Heart left ventricle (tissue), 16 donors: ENCODE results near the gene CFAP161. TPM values are rescaled to one million over a fixed set of nuclear protein-coding genes. Genes with fewer than 3 reads are reported as not detected.
"Not testable (repeated sequence)": the region's sequence is repeated elsewhere in the genome, so short reads cannot be mapped to it uniquely, and the experiment has no call there.

ENCODE experiments used
- ATAC-seq, 4 donors: fragments of 200-7000 bp; cut with Tn5 transposase; one replicate each; pipeline ENCODE4 v1.9.1; 2020 to 2022; ENCODE audit warnings: moderate library complexity in 4 of 4, mild to moderate bottlenecking in 3 of 4, moderate number of reproducible peaks in 1 of 4
- DNase-seq, 5 donors: peaks; one replicate each; pipeline ENCODE4 v3.0.0-alpha.2; 2020
- H3K27ac ChIP-seq, 12 donors: fragments of 200-600 bp; sonication (generic) in 4 of 12; one replicate each; pipeline versions ENCODE4 v1.5.0 to v1.8.0; 2016 to 2022; ENCODE audit warnings: mild to moderate bottlenecking in 2 of 12
- H3K27me3 ChIP-seq, 9 donors: fragments of 200-600 bp; sonication (generic) in 2 of 9; one replicate each; pipeline versions ENCODE4 v1.5.1 to v1.8.0; 2016 to 2022; ENCODE audit warnings: mild to moderate bottlenecking in 3 of 9
- H3K36me3 ChIP-seq, 9 donors: fragments of 200-600 bp; sonication (generic) in 2 of 9; one replicate each; pipeline versions ENCODE4 v1.5.0 to v1.8.0; 2018 to 2022; ENCODE audit warnings: mild to moderate bottlenecking in 2 of 9
- H3K4me1 ChIP-seq, 12 donors: fragments of 200-600 bp; sonication (generic) in 4 of 12; one replicate each; pipeline versions ENCODE4 v1.5.0 to v1.8.0; 2016 to 2022; ENCODE audit warnings: mild to moderate bottlenecking in 3 of 12
- H3K4me3 ChIP-seq, 12 donors: fragments of 200-600 bp; sonication (generic) in 4 of 12; one replicate each; pipeline versions ENCODE4 v1.5.0 to v1.8.0; 2017 to 2022; ENCODE audit warnings: mild to moderate bottlenecking in 9 of 12, moderate library complexity in 4 of 12
- H3K9me3 ChIP-seq, 12 donors: fragments of 200-600 bp; sonication (generic) in 4 of 12; one replicate each; pipeline versions ENCODE4 v1.5.0 to v1.8.0; 2016 to 2022; ENCODE audit warnings: mild to moderate bottlenecking in 1 of 12
- POLR2A ChIP-seq, 2 donors: fragments of 450-650 bp; IDR thresholded peaks; one replicate each; pipeline ENCODE4 v1.6.1; 2017; ENCODE audit warnings: antibody characterized with exemption in 2 of 2, mild to moderate bottlenecking in 2 of 2, moderate library complexity in 2 of 2
- WGBS, 4 donors: extraction: QIAGEN DNeasy Blood & Tissue Kit in 2 of 4; methylation state at CpG; one replicate each; pipeline versions ENCODE4 v1.1.5 to v1.1.7; 2013 to 2018; 5-methylcytosine and 5-hydroxymethylcytosine counted together
- intact Hi-C, 10 donors: fragments of 100-400 bp; cut with DNase I; formaldehyde crosslinking; loops; one replicate each; pipeline versions ENCODE4 v1.11.1 to v1.14.2; 2022
- polyA plus RNA-seq, 2 donors: library from polyadenylated mRNA; stranded (reverse); fragments of 200-250 nt; gene quantifications; one replicate each; pipeline ENCODE4 v1.2.3, GENCODE V29; 2013
- total RNA-seq, 9 donors: library from RNA; depleted of rRNA in 2 of 9; stranded (reverse); fragments of >200 nt in 2 of 9; fragmentation: NEBNext Ultra II Directional in 3 of 9; extraction: Animal tissue kit (Norgen Biotek cat#: 25700) in 3 of 9; gene quantifications; one replicate each; pipeline versions ENCODE4 v1.1.0 to v1.2.4, GENCODE V29; 2016 to 2023
- TF ChIP-seq, protein P1 (sequence below), 12 donors: fragments of 200-600 bp; sonication (generic) in 4 of 12; IDR thresholded peaks; one replicate each; pipeline versions ENCODE4 v1.5.0 to v1.8.0; 2018 to 2022; ENCODE audit warnings: antibody characterized with exemption in 12 of 12, mild to moderate bottlenecking in 5 of 12
- donor health status: ischemic (EF 13 %, LVEDD 7.1; RV severe dilation, severe dysfunction).
- donor health status: healthy with polysubstance abuse.
- donor health status: DM: no; HTN: yes; CAD: no.
- donor health status: DM: no; HTN: no; CAD: no.
- donor health status: ischemic (EF 25% LVEDD 6.9; RV normal size, moderate dysfunction).
- donor health status: ischemic (EF 25% LVEDD 5.7; RV mildly dilated, moderate dysfunction).
- donor health status: healthy.
- donor health status: DM: yes; HTN: yes; CAD: no.
- donor health status: ischemic (EF 35%, LVEDD 5.7; RV mildly dilated, moderate dysfunction).
- donor health status: nonischemic (EF 11% LVEDD 7.7; RV severe dilation, severe dysfunction).
- donor health status: DM: yes; HTN: yes; CAD: no.
- donor health status: PGD.
- donor health status: ischemic (EF 29% LVEDD 5.4; RV normal size, mild dysfunction).
- donor health status: nonischemic (EF 23%, LVEDD 6.1; RV moderate dilation, normal function).

CFAP161 gene
- total and polyA plus RNA-seq, 11 donors: 0.22 to 2.0 (median 0.79) TPM; not detected in 2

- Histone ChIP-seq H3K9me3 (no peaks in the 10 kb centered on the region), H3K4me1 (no peaks in the 10 kb centered on the region), H3K36me3 (no peaks in the 10 kb centered on the region), H3K27me3 (peaks cover 0 to 26% (median 10%) of the 10 kb centered on the region in 9 donors), H3K27ac (no peak overlapping the region), H3K4me3 (no peak overlapping the region)
- ATAC-seq (no peak), DNase-seq (no peak)
- intact Hi-C loops: no loop called here
- TF ChIP-seq, protein P1, sequence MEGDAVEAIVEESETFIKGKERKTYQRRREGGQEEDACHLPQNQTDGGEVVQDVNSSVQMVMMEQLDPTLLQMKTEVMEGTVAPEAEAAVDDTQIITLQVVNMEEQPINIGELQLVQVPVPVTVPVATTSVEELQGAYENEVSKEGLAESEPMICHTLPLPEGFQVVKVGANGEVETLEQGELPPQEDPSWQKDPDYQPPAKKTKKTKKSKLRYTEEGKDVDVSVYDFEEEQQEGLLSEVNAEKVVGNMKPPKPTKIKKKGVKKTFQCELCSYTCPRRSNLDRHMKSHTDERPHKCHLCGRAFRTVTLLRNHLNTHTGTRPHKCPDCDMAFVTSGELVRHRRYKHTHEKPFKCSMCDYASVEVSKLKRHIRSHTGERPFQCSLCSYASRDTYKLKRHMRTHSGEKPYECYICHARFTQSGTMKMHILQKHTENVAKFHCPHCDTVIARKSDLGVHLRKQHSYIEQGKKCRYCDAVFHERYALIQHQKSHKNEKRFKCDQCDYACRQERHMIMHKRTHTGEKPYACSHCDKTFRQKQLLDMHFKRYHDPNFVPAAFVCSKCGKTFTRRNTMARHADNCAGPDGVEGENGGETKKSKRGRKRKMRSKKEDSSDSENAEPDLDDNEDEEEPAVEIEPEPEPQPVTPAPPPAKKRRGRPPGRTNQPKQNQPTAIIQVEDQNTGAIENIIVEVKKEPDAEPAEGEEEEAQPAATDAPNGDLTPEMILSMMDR (IDR thresholded peaks at IDR 0.05): no peak
- no peak for TF ChIP-seq POLR2A (IDR thresholded peaks at IDR 0.05)
Observed at GRCh38 chr15:81120069-81120468, 14.0 kb upstream of the CFAP161 start.

- H3K36me3 ChIP-seq: no peaks in the 10 kb centered on the region
- ATAC-seq (no peak), DNase-seq (no peak)
- no peak overlapping the region for H3K4me3 ChIP-seq
- peaks cover 0 to 24% (median 3%) of the 10 kb centered on the region in 9 donors for H3K27me3 ChIP-seq
- intact Hi-C loops: no loop called here
- no peaks in the 10 kb centered on the region for H3K9me3 ChIP-seq
- no peak overlapping the region for H3K27ac ChIP-seq
- 67 to 79% (median 75%) methylated on average over 3 of the region's 3 CpGs for WGBS, 4 donors
- TF ChIP-seq POLR2A (IDR thresholded peaks at IDR 0.05): no peak
- TF ChIP-seq, protein P1 (IDR thresholded peaks at IDR 0.05): no peak
- H3K4me1 ChIP-seq: no peaks in the 10 kb centered on the region
Observed at GRCh38 chr15:81126892-81127291, 7.2 kb upstream of the CFAP161 start.

DNA sequence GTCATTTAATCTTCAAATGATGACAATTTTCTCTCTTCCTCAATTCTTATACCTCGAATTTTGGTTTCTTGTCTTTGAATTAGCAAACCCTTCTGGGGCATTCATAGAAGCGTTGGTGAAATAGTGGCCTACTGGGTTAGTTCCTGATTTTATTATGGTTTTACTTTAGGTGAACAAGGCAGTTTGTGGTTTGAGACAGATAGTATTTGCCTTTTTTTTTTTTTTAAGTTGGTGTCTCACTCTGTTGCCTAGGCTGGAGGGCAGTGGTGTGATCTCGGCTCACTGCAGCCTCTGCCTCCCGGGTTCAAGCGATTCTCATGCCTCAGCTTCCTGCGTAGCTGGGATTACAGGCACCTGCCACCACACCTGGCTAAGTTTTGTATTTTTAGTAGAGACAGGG is 7.4 kb downstream of the CFAP161 start:
- WGBS, 4 donors: 80 to 94% (median 90%) methylated on average over 6 of the region's 6 CpGs
- DNase-seq, H3K4me1 ChIP-seq, H3K9me3 ChIP-seq, H3K27ac ChIP-seq, H3K4me3 ChIP-seq, H3K36me3 ChIP-seq, intact Hi-C loops, ATAC-seq, H3K27me3 ChIP-seq: not testable (repeated sequence)

GRCh38 chr15:81146006-81146405 is 11.9 kb downstream of the CFAP161 start:
- TF ChIP-seq, protein P1 (IDR thresholded peaks at IDR 0.05): no peak
- TF ChIP-seq POLR2A (IDR thresholded peaks at IDR 0.05): no peak
- DNase-seq (no peak), ATAC-seq (no peak)
- no peaks in the 10 kb centered on the region for H3K9me3 ChIP-seq
- H3K36me3 ChIP-seq: peaks cover 0 to 4% (median 0%) of the 10 kb centered on the region in 9 donors
- no peak overlapping the region for H3K4me3 ChIP-seq
- no peaks in the 10 kb centered on the region for H3K27me3 ChIP-seq
- H3K4me1 ChIP-seq: no peaks in the 10 kb centered on the region
- WGBS, 4 donors: 87 to 90% (median 88%) methylated on average over 1 of the region's 1 CpG
- H3K27ac ChIP-seq: no peak overlapping the region
- intact Hi-C loops: no loop called here

- Histone ChIP-seq H3K9me3 (no peaks in the 10 kb centered on the region), H3K4me1 (no peaks in the 10 kb centered on the region), H3K27me3 (no peaks in the 10 kb centered on the region), H3K36me3 (peaks cover 0 to 4% (median 0%) of the 10 kb centered on the region in 9 donors), H3K27ac (no peak overlapping the region), H3K4me3 (no peak overlapping the region)
- no peak for DNase-seq
- 68 to 85% (median 75%) methylated on average over 1 of the region's 1 CpG for WGBS, 4 donors
- intact Hi-C loops: no loop called here
- ATAC-seq: no peak
- no peak for TF ChIP-seq POLR2A (IDR thresholded peaks at IDR 0.05)
- TF ChIP-seq, protein P1 (IDR thresholded peaks at IDR 0.05): no peak
Observed at GRCh38 chr15:81146466-81146865, 12.4 kb downstream of the CFAP161 start.
